Activated CD8-positive, alpha-beta memory T cell treated with anti-CD3 and anti-CD28 coated beads for 4 hours (primary cell): ENCODE measurements around the gene CPLANE1.
"Not testable (repeated sequence)": the region's sequence is repeated elsewhere in the genome, so short reads cannot be mapped to it uniquely, and the experiment has no call there.

Experiments
- DNase-seq, 2 donors: peaks; one replicate each; pipeline ENCODE4 v3.0.0-alpha.2; 2020; ENCODE audit warnings: low read depth in 2 of 2

Gene CPLANE1

GRCh38 chr5:37208883-37209797, 40.0 kb downstream of the CPLANE1 start:
- DNase-seq: no peak

GRCh38 chr5:37207802-37208201, 41.4 kb downstream of the CPLANE1 start:
- no peak for DNase-seq

GRCh38 chr5:37206736-37207135, 42.4 kb downstream of the CPLANE1 start:
- DNase-seq: no peak

GRCh38 chr5:37198842-37199241, 50.3 kb downstream of the CPLANE1 start:
- DNase-seq: no peak

GRCh38 chr5:37198061-37198460, 51.1 kb downstream of the CPLANE1 start:
- no peak for DNase-seq

GRCh38 chr5:37197340-37198050, 51.7 kb downstream of the CPLANE1 start:
- no peak for DNase-seq

DNA sequence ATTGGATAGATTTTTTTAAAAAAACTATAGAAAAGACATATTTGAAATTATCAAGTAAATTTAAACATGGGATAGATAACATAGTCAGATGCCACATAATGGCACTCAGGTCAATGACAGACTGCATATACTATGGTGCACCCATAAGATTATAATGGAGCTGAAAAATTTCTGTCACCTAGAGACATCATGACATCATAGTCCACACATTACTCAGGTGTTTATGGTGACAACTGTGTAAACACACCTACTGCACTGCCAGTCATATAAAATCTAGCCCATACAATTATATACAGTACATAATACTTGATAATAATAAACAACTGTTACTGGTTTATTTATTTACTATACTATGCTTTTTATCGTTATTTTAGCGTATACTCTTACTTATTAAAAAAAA, 58.6 kb downstream of the CPLANE1 start:
- no peak for DNase-seq

DNA sequence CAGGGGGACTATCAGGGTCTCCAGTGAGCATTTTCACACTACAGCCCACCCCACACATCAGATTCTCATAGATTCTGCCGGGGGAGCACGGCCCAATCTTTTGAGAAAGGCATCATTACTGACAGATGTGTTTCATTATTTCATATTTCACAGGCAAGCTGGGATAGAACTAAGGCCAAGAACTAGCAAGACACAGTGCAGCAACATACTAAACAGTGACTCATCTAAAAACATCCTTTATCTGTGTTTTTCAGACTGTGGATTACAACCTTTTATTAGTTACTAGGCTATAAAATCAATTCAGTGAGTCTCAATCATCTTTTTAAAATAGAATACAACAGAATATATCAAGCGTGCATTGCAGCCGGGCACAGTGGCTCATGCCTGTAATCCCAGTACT, 59.8 kb downstream of the CPLANE1 start:
- DNase-seq: no peak

DNA sequence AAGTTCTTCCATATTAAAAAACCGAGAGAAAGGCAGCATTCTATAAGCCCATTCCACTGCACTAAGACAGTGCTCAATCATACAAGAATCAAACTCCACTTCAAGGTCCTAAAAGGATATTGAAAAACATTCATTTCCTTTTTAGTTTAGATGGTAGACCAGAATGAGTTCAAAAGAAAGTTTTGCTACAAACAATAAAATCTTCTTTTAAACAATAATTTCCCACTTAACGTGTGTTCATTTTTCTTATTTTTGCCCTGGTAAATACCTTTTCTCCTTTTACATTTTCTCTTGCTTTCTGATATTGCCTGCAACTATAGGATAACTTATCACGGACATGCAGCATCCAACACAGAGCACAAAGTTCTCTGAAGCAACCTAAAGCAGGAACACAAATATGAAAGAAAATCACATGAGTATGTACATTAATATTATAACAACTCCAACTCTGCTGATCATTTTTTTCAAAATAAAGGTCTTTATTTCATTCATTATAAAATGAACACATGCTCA, 61.7 kb downstream of the CPLANE1 start:
- no peak for DNase-seq

DNA sequence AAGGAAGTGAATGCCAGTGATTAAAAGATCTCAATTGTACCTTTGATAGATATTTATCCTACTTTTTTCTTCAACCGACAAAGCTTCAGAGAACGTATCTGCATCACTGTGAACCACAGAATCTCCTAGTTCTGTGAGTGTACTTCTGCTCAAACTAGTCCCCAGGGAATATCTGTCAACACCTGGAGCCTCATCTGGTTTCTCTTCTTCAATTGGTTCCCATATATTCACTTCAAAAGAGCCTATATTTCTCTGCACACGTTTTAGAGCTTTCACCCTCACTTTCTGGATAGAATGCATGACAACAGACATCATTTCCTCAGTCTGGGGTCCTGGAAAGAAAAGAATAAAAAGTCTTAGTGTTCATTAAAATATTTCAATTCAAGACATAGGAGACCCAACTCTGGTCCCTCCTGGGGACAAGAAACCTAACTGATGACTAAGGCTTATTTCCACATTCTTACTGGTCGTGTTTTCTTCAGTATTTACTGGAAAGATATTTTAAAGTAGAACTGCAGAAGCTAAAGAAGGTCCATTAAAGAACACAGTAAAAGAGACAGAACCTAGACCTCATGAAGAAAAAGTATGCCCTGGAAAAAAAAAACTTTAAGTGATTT, 64.3 kb downstream of the CPLANE1 start:
- no peak for DNase-seq

DNA sequence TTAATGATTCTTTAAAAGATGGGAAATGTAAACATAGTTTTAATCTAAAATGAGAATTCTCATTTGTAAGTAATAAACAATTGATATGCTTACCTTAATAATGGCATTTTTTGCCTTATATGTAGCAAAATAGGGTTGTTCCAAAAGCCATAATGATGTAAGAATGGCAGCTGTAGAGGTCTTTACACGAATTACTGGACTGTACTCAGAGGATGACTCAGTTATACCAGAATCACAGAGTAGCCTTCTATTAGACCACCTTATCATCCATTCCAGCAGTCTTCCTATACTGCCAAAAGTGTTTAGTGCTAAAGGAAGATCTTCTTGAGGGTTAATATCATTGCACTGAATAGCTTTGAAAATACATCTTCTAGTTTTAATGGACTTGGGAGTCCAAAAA, 66.5 kb downstream of the CPLANE1 start:
- no peak for DNase-seq

GRCh38 chr5:37174928-37175327, 74.2 kb downstream of the CPLANE1 start:
- DNase-seq: no peak

- no peak for DNase-seq
Measured at GRCh38 chr5:37172957-37173356, 76.2 kb downstream of the CPLANE1 start.

GRCh38 chr5:37170856-37171255, 78.3 kb downstream of the CPLANE1 start:
- no peak for DNase-seq

DNA sequence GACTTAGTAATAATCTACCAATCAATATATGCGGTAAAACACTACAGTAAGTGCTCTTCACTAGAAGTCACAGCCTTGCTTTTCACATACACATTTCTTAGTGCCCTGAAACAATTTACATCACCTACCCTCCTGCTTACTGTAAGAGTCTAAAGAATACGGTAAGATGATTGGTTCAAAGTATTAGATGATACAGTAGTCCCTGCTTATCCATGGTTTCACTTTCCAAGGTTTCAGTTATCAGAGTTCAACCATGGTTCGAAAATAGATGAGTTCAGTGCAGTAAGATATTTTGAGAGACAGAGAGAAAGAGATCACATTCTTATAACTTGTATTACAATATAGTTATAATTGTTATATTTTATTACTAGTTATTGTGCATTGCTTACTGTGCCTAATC, 83.0 kb downstream of the CPLANE1 start:
- DNase-seq: no peak

- no peak for DNase-seq
Measured at GRCh38 chr5:37165761-37166160, 83.4 kb downstream of the CPLANE1 start.

DNA sequence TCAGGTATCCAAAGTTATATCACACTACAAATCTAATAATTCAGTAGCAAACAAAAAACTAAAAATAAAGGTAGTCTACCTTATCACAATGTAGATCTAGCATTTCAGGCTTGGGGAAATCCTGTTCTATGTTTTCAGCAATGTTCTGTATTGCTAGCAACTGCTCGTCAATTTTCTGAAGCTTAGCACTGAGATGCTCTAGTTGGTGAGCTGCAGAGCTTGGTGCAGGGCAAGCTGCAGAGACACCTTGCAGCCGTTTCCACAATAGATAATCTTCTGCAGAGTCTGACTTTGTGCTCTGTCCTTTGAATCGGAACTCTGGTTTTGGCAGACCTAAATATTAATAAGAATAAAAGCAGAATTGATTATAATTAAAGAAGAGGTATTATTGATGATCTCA, 95.5 kb downstream of the CPLANE1 start:
- no peak for DNase-seq

GRCh38 chr5:37146896-37147295, 102.3 kb downstream of the CPLANE1 start:
- no peak for DNase-seq

GRCh38 chr5:37136694-37137093, 112.5 kb downstream of the CPLANE1 start:
- DNase-seq: no peak

DNA sequence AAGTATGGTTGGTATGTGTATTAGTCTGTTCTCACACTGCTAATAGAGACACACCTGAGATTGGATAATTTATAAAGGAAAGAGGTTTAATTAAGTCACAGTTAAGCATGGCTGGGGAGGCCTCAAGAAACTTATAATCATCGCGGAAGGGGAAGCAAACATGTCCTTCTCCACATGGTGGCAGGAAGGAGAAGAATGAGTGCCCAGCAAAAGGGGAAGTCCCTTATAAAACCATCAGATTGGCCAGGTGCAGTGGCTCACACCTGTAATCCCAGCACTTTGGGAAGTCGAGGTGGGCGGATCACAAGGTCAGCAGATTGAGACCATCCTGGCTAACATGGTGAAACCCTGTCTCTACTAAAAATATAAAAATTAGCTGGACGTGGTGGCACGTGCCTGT, 113.9 kb downstream of the CPLANE1 start:
- not testable (repeated sequence) for DNase-seq

DNA sequence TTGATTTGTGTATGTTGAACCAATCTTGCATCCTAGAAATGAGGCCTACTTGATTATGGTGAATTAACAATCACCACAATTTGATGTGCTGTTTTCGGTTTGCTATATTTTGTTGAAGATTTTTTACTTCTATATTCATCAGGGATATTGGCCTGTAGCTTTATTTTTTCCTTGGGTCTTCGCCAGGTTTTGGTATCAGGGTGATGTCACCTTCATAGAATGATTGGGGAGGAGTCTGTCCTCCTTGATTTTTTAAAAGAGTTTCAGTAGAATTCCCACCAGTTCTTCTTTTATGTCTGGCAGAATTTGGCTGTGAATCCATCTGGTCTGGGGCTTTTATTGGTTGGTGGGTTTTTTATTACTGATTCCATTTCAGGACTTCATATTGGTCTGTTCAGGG, 115.2 kb downstream of the CPLANE1 start:
- DNase-seq: no peak

GRCh38 chr5:37132646-37133045, 116.5 kb downstream of the CPLANE1 start:
- no peak for DNase-seq
